PC-9 (cell line): Measurements from ENCODE around the gene CDC20. TPM values are rescaled to one million over a fixed set of nuclear protein-coding genes. Genes with fewer than 3 reads are reported as not detected.

Source experiments
- BruUV-seq: library from RNA; stranded (reverse); fragments of 400-500 nt; replicated peaks from 2 replicates; lab custom pipeline; 2021; lab: Mats Ljungman, UMichigan
- CTCF ChIA-PET: fragments of 300-600 bp; sonication (Branson Sonifier 250); formaldehyde crosslinking; loops from one replicate; lab custom pipeline; 2022; ENCODE audit warnings: antibody characterized with exemption; lab: Charles Lee
- POLR2A ChIA-PET: fragments of 300-600 bp; sonication (Branson Sonifier 250); formaldehyde crosslinking; loops from one replicate; lab custom pipeline; 2022; ENCODE audit warnings: antibody characterized with exemption; ENCODE audit not compliant: unreplicated experiment; lab: Charles Lee
- DNase-seq, 2 experiments: peaks; one replicate each; pipeline versions ENCODE4 v3.0.0 to v3.0.0-alpha.2; 2015 to 2022; ENCODE audit warnings: mixed read lengths in 1 of 2
- H2AFZ ChIP-seq: fragments of 200-600 bp; sonication (generic); 2 replicates; pipeline ENCODE4 v1.8.1; 2017; ENCODE audit warnings: antibody characterized with exemption
- H3F3A ChIP-seq: fragments of 200-600 bp; sonication (generic); 2 replicates; pipeline ENCODE4 v1.8.1; 2017; ENCODE audit warnings: antibody characterized with exemption, mild to moderate bottlenecking, low read depth; ENCODE audit not compliant: insufficient read depth
- H3K27ac ChIP-seq: fragments of 200-600 bp; sonication (generic); 2 replicates; pipeline ENCODE4 v1.6.1; 2016; ENCODE audit warnings: mixed run types
- H3K27me3 ChIP-seq: fragments of 200-600 bp; sonication (generic); 2 replicates; pipeline ENCODE4 v1.6.1; 2016; ENCODE audit warnings: low read depth, mixed run types; ENCODE audit not compliant: insufficient read depth
- H3K36me3 ChIP-seq: fragments of 200-600 bp; sonication (generic); 2 replicates; pipeline ENCODE4 v1.6.1; 2016; ENCODE audit warnings: low read depth, mixed run types
- H3K4me1 ChIP-seq: fragments of 200-600 bp; sonication (generic); replicated peaks from 2 replicates; pipeline ENCODE4 v1.6.1; 2016; ENCODE audit warnings: mixed run types; ENCODE audit not compliant: insufficient read depth
- H3K4me2 ChIP-seq: fragments of 200-600 bp; sonication (generic); 2 replicates; pipeline ENCODE4 v1.6.1; 2017; ENCODE audit warnings: mixed run types
- H3K4me3 ChIP-seq: fragments of 200-600 bp; sonication (generic); 2 replicates; pipeline ENCODE4 v1.6.1; 2016; ENCODE audit warnings: mixed run types
- H3K79me2 ChIP-seq: fragments of 200-600 bp; sonication (generic); 2 replicates; pipeline ENCODE4 v1.6.1; 2017; ENCODE audit warnings: low read depth, mixed run types
- H3K9me2 ChIP-seq: fragments of 200-600 bp; sonication (generic); 2 replicates; pipeline ENCODE4 v1.8.1; 2017; ENCODE audit warnings: mild to moderate bottlenecking; ENCODE audit not compliant: insufficient read depth
- H3K9me3 ChIP-seq: fragments of 200-600 bp; sonication (generic); 2 replicates; pipeline ENCODE4 v1.8.1; 2016; ENCODE audit warnings: low read depth; ENCODE audit not compliant: insufficient read depth
- H4K20me1 ChIP-seq: fragments of 200-600 bp; sonication (generic); 2 replicates; pipeline ENCODE4 v1.8.1; 2017; ENCODE audit not compliant: insufficient read depth
- EZH2 ChIP-seq: fragments of 200-600 bp; sonication (generic); IDR thresholded peaks from 2 replicates; pipeline ENCODE4 v1.8.0; 2017; ENCODE audit warnings: antibody characterized with exemption, low read depth
- intact Hi-C: fragments of 100-400 bp; cut with micrococcal nuclease; formaldehyde crosslinking; loops from one replicate; pipeline ENCODE4 v1.10.0; 2022; ENCODE audit not compliant: unreplicated experiment
- total RNA-seq: library from RNA; stranded (reverse); gene quantifications from 2 replicates; pipeline ENCODE4 v1.2.3, GENCODE V29; 2021
- TF ChIP-seq, protein P1 (sequence below): fragments of 200-600 bp; sonication (generic); conservative IDR thresholded peaks from 2 replicates; pipeline ENCODE4 v1.6.1; 2017; ENCODE audit warnings: mixed run types, antibody characterized with exemption, mild to moderate bottlenecking, moderate library complexity

The CDC20 gene
- total RNA-seq, 1 experiment from 2014 or later, result 229 TPM

- Histone ChIP-seq H3K4me3 (peak overlapping the region; percentile 99), H3F3A (peaks cover 81% of the 10 kb centered on the region), H3K27ac (peak overlapping the region; percentile 89; the same call in 1 of the 2 replicates), H3K4me1 (peaks cover 65% of the 10 kb centered on the region), H3K79me2 (peaks cover 82% of the 10 kb centered on the region), H4K20me1 (0 out of 2 replicates have a peak, but pooled peaks cover 3% of the 10 kb centered on the region), H3K4me2 (peak overlapping the region; percentile 92), H3K9me3 (no peaks in the 10 kb centered on the region), H3K27me3 (no peaks in the 10 kb centered on the region), H2AFZ (no peak overlapping the region), H3K9me2 (no peaks in the 10 kb centered on the region), H3K36me3 (peaks cover 37% of the 10 kb centered on the region)
- TF ChIP-seq, protein P1, sequence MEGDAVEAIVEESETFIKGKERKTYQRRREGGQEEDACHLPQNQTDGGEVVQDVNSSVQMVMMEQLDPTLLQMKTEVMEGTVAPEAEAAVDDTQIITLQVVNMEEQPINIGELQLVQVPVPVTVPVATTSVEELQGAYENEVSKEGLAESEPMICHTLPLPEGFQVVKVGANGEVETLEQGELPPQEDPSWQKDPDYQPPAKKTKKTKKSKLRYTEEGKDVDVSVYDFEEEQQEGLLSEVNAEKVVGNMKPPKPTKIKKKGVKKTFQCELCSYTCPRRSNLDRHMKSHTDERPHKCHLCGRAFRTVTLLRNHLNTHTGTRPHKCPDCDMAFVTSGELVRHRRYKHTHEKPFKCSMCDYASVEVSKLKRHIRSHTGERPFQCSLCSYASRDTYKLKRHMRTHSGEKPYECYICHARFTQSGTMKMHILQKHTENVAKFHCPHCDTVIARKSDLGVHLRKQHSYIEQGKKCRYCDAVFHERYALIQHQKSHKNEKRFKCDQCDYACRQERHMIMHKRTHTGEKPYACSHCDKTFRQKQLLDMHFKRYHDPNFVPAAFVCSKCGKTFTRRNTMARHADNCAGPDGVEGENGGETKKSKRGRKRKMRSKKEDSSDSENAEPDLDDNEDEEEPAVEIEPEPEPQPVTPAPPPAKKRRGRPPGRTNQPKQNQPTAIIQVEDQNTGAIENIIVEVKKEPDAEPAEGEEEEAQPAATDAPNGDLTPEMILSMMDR, result no peak
- no peak for TF ChIP-seq EZH2
- BruUV-seq, result no TSS peak
- ChIA-PET POLR2A (interaction anchor here (0.6 to 0.7 kb wide), 4 partner anchors 8 to 393 kb away, joined by 3 to 9 read pairs (median 3); no protein-coding TSS in a partner anchor), CTCF (no interaction called here)
- intact Hi-C loops, result loop anchor here (1.0 to 5.0 kb wide), 6 partner anchors 7 to 428 kb away; partner anchors contain the start of genes C1orf210, CDC20, MED8 and SZT2
- no peak for DNase-seq
Observed at GRCh38 chr1:43365678-43366077, 6.9 kb downstream of the CDC20 start.

GRCh38 chr1:43366179-43366578 is 7.4 kb downstream of the CDC20 start:
- no peak for TF ChIP-seq EZH2
- TF ChIP-seq, protein P1, result no peak
- Histone ChIP-seq H2AFZ (no peak overlapping the region), H3K4me3 (peak overlapping the region; percentile 99), H3K27me3 (no peaks in the 10 kb centered on the region), H3K4me1 (peaks cover 65% of the 10 kb centered on the region), H3K27ac (peak overlapping the region; percentile 89), H3K79me2 (peaks cover 82% of the 10 kb centered on the region), H3F3A (peaks cover 85% of the 10 kb centered on the region), H4K20me1 (0 out of 2 replicates have a peak, but pooled peaks cover 3% of the 10 kb centered on the region), H3K4me2 (peak overlapping the region; percentile 92), H3K36me3 (peaks cover 32% of the 10 kb centered on the region), H3K9me3 (no peaks in the 10 kb centered on the region), H3K9me2 (no peaks in the 10 kb centered on the region)
- peak; percentile 73 to 88 for DNase-seq
- ChIA-PET CTCF (no interaction called here), POLR2A (interaction anchor here (0.6 kb wide), 4 partner anchors 8 to 393 kb away, joined by 3 to 4 read pairs (median 3); no protein-coding TSS in a partner anchor)
- intact Hi-C loops, result loop anchor here (1.0 to 5.0 kb wide), 6 partner anchors 8 to 429 kb away; partner anchors contain the start of genes C1orf210, CDC20, MED8 and SZT2
- BruUV-seq, result no TSS peak

- TF ChIP-seq EZH2, result no peak
- TF ChIP-seq, protein P1, result no peak
- H3K4me1 ChIP-seq, result peaks cover 65% of the 10 kb centered on the region
- no peak overlapping the region for H2AFZ ChIP-seq
- CTCF ChIA-PET, result no interaction called here
- peaks cover 27% of the 10 kb centered on the region for H3K36me3 ChIP-seq
- no peaks in the 10 kb centered on the region for H3K27me3 ChIP-seq
- peak overlapping the region; percentile 89 for H3K27ac ChIP-seq
- POLR2A ChIA-PET, result interaction anchor here (0.6 to 0.9 kb wide), 3 partner anchors 9 to 160 kb away, joined by 3 to 6 read pairs (median 4); no protein-coding TSS in a partner anchor
- H3F3A ChIP-seq, result peaks cover 85% of the 10 kb centered on the region
- H3K9me2 ChIP-seq, result no peaks in the 10 kb centered on the region
- 0 out of 2 replicates have a peak, but pooled peaks cover 1% of the 10 kb centered on the region for H4K20me1 ChIP-seq
- peak; percentile 42 to 64 for DNase-seq
- no peaks in the 10 kb centered on the region for H3K9me3 ChIP-seq
- no TSS peak for BruUV-seq
- H3K4me2 ChIP-seq, result peak overlapping the region; percentile 92
- intact Hi-C loops, result loop anchor here (1.0 to 5.0 kb wide), 7 partner anchors 8 to 429 kb away; partner anchors contain the start of genes C1orf210, CDC20, MED8 and SZT2
- peak overlapping the region; percentile 99 for H3K4me3 ChIP-seq
- H3K79me2 ChIP-seq, result peaks cover 82% of the 10 kb centered on the region
Observed at GRCh38 chr1:43366601-43367025, 7.8 kb downstream of the CDC20 start.
